Stomach (tissue), 4 donors: ENCODE data around the gene DCP1B.

ENCODE experiments used
- CTCF ChIP-seq, 7 experiments: fragments of 450-650 bp in 4 of 7; fragments of 200-600 bp in 3 of 7; sonication (generic) in 3 of 7; IDR thresholded peaks; one replicate each; pipeline ENCODE4 v1.5.1; 2016 to 2019; ENCODE audit warnings: antibody characterized with exemption in 7 of 7, control low read depth in 2 of 7, mild to moderate bottlenecking in 1 of 7
- EP300 ChIP-seq: sonication (generic); formaldehyde crosslinking; IDR thresholded peaks from one replicate; pipeline ENCODE4 v1.6.1; 2017; ENCODE audit warnings: antibody characterized with exemption

- no peak for TF ChIP-seq CTCF (IDR thresholded peaks at IDR 0.05)
- TF ChIP-seq EP300 = no peak
Observed at GRCh38 chr12:1949771-1950470, 54.3 kb downstream of the DCP1B start.
